Mucosa of descending colon (tissue), 3 donors: ENCODE data around the gene KLHL25. TPM values are rescaled to one million over a fixed set of nuclear protein-coding genes. Genes with fewer than 3 reads are reported as not detected.

Experiments used
- ATAC-seq: fragments of 200-7000 bp; cut with Tn5 transposase; one replicate; pipeline ENCODE4 v1.9.1; 2020; ENCODE audit warnings: mild to moderate bottlenecking, moderate library complexity
- DNase-seq, 3 donors: peaks; one replicate each; pipeline ENCODE4 v3.0.0-alpha.2; 2020
- H3K36me3 ChIP-seq: fragments of 200-600 bp; one replicate; pipeline ENCODE4 v1.8.0; 2021; ENCODE audit warnings: low read depth, mild to moderate bottlenecking
- H3K4me1 ChIP-seq: fragments of 200-600 bp; one replicate; pipeline ENCODE4 v1.8.0; 2021; ENCODE audit warnings: low read depth, mild to moderate bottlenecking
- H3K4me3 ChIP-seq: fragments of 200-600 bp; one replicate; pipeline ENCODE4 v1.8.0; 2021; ENCODE audit warnings: mild to moderate bottlenecking
- H3K9me3 ChIP-seq: fragments of 200-600 bp; one replicate; pipeline ENCODE4 v1.8.0; 2021; ENCODE audit warnings: mild to moderate bottlenecking
- CTCF ChIP-seq: fragments of 200-600 bp; IDR thresholded peaks from one replicate; pipeline ENCODE4 v1.8.0; 2022; ENCODE audit warnings: antibody characterized with exemption, mild to moderate bottlenecking
- intact Hi-C, 2 donors: fragments of 100-400 bp; cut with DNase I in 1 of 2; cut with micrococcal nuclease in 1 of 2; formaldehyde crosslinking; loops; one replicate each; pipeline versions ENCODE4 v1.11.0 to v1.11.1; 2022; cut with DNase I, micrococcal nuclease
- total RNA-seq, 3 donors: library from RNA; stranded (reverse); fragmentation: NEBNext Ultra II Directional in 2 of 3; extraction: Animal tissue kit (Norgen Biotek cat#: 25700) in 2 of 3; gene quantifications; one replicate each; pipeline versions ENCODE4 v1.2.1 to v1.2.4, GENCODE V29; 2021 to 2023
- donor health status: DM: no; HTN: no; CAD: no; lungs with moderate emphysema.
- donor health status: DM: no; HTN: no; CAD: no.
- donor health status: DM: no; HTN: yes; CAD: no.

KLHL25 gene
- total RNA-seq, 3 donors from 2014 or later = 7.4 to 8.8 (median 7.7) TPM

- no peak for DNase-seq
Measured at GRCh38 chr15:85755942-85756341, 38.8 kb downstream of the KLHL25 start.

GRCh38 chr15:85755471-85755870, 39.3 kb downstream of the KLHL25 start:
- Histone ChIP-seq H3K4me1 (no peaks in the 10 kb centered on the region), H3K36me3 (no peaks in the 10 kb centered on the region), H3K9me3 (no peaks in the 10 kb centered on the region), H3K4me3 (no peak overlapping the region)
- DNase-seq (no peak), ATAC-seq (no peak)
- TF ChIP-seq CTCF = no peak
- intact Hi-C loops = no loop called here

More at GRCh38 chr15:85755942-85756341, 38.8 kb downstream of the KLHL25 start:
- intact Hi-C loops = no loop called here
- H3K9me3 ChIP-seq = no peaks in the 10 kb centered on the region
- H3K4me1 ChIP-seq = no peaks in the 10 kb centered on the region
- ATAC-seq = no peak
- H3K4me3 ChIP-seq = no peak overlapping the region
- no peak for TF ChIP-seq CTCF
- no peaks in the 10 kb centered on the region for H3K36me3 ChIP-seq

- intact Hi-C loops = no loop called here
- no peak overlapping the region for H3K4me3 ChIP-seq
- no peak for DNase-seq
- no peaks in the 10 kb centered on the region for H3K36me3 ChIP-seq
- H3K4me1 ChIP-seq = no peaks in the 10 kb centered on the region
- H3K9me3 ChIP-seq = no peaks in the 10 kb centered on the region
- ATAC-seq = no peak
- no peak for TF ChIP-seq CTCF
Measured at GRCh38 chr15:85754989-85755388, 39.7 kb downstream of the KLHL25 start.

- DNase-seq (no peak), ATAC-seq (no peak)
- Histone ChIP-seq H3K4me3 (no peak overlapping the region), H3K9me3 (no peaks in the 10 kb centered on the region), H3K4me1 (no peaks in the 10 kb centered on the region), H3K36me3 (no peaks in the 10 kb centered on the region)
- no peak for TF ChIP-seq CTCF
- intact Hi-C loops = no loop called here
Measured at GRCh38 chr15:85753791-85754452, 40.8 kb downstream of the KLHL25 start.

GRCh38 chr15:85753261-85753660, 41.5 kb downstream of the KLHL25 start:
- Histone ChIP-seq H3K4me3 (no peak overlapping the region), H3K9me3 (no peaks in the 10 kb centered on the region), H3K4me1 (no peaks in the 10 kb centered on the region), H3K36me3 (no peaks in the 10 kb centered on the region)
- no peak for TF ChIP-seq CTCF
- DNase-seq (no peak), ATAC-seq (no peak)
- intact Hi-C loops = no loop called here
